Mucosa of gallbladder (tissue), 1 donor: ENCODE measurements around the gene MCHR1. TPM values are rescaled to one million over a fixed set of nuclear protein-coding genes. Genes with fewer than 3 reads are reported as not detected.
A peak's percentile ranks its signal among the peaks of the same experiment; 100 is the strongest.
"Not testable (repeated sequence)": the region's sequence is repeated elsewhere in the genome, so short reads cannot be mapped to it uniquely, and the experiment has no call there.

Experiments used
- DNase-seq: peaks from one replicate; pipeline ENCODE4 v3.0.0-alpha.2; 2020; ENCODE audit warnings: low spot score
- total RNA-seq: library from RNA; stranded (reverse); gene quantifications from one replicate; pipeline ENCODE4 v1.2.1, GENCODE V29; 2021
- donor health status: DM: no; HTN: no; CAD: no.

Gene MCHR1
- total RNA-seq, 1 donor from 2014 or later: 0.23 TPM

DNA sequence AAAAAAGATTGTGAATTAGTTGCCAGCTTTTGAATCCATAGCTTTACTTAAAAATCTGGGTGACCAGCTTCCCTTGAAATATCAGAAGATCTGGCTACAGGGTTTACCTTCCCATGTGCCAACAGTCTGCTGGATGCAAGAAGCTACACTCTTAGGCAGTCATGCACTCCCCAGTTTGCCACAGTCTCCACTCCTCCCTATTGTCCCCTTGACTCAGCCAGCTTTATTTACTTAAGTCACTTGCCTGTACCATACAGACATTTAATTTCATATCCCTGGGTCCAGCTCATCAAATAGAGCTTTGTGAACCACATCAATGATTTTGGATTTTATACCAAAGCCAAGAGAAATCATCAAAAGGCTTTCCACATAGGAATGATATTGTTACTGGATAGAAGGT, 12.2 kb downstream of the MCHR1 start:
- DNase-seq: no peak

DNA sequence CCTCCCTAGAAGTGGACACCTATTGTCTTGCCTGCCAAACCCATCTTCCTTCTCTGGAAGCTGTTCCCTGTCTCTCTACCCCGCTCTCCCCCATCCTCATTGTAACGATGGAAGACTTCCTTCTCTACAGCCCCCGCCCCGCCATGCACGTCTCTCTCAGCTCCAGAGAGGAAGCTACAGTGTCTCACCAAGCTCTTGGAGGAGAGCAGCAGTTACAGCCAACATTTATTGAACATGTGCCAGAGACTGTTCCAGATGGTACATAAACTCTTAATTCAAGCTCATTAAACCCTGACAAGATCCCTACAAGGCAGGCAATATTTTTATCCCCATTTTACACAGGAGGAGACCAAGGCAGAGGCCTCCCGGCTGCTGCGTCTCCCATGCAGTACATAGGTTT, 15.1 kb downstream of the MCHR1 start:
- no peak for DNase-seq

DNA sequence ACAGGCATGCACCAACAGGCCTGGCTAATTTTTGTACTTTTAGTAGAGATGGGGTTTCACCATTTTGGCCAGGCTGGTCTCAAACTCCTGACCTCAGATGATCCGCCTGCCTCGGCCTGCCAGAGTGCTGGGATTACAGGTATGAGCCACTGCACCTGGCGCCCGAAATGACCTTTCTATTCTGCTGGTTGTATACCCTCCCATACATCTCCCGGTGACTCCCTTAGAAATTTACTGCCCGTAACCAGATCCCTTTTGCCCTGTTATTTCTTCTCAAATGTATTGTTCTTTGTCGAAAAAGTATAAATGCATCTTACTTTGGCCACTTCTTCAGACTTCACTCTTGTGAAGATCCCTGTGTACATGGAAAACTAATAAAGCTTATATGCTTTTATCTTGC, 22.0 kb downstream of the MCHR1 start:
- DNase-seq: no peak

DNA sequence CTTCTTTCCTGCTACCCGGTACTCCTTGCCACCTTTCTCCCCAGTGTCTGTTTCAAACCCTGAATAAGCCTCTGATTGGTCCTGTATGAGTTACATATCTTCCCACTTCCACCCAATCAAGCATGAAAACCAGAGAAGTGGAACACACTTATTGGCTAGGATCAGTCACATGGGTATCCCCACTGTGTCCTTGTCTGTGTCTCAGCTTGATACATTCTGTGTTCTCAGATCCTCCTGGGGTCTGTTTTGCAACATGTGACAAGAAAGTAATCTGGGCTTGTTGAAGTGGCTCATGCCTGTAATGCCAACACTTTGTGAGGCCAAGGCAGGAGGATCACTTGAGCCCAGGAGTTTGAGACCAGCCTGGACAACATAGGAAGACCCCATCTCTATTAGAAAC, 23.9 kb downstream of the MCHR1 start:
- DNase-seq: no peak

DNA sequence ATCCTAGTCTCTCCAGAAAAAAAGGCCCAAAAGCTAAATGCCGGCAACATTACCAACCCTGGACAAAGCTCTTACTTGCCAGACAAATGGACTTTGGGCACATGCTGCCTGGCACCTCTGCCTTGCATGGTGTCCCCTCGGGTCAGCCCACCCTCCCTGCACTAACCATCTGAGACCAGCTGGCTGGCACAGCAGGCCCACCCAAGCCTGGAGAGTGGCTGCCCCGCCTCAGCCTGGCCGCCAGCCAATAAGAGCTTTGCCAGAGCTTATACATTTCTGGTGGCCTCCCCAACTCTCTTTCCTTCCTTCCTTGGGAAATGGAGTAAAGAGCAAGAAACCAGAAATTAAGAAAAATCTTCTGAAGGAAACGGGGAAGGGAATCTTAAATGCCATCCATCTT, 24.5 kb downstream of the MCHR1 start:
- no peak for DNase-seq

DNA sequence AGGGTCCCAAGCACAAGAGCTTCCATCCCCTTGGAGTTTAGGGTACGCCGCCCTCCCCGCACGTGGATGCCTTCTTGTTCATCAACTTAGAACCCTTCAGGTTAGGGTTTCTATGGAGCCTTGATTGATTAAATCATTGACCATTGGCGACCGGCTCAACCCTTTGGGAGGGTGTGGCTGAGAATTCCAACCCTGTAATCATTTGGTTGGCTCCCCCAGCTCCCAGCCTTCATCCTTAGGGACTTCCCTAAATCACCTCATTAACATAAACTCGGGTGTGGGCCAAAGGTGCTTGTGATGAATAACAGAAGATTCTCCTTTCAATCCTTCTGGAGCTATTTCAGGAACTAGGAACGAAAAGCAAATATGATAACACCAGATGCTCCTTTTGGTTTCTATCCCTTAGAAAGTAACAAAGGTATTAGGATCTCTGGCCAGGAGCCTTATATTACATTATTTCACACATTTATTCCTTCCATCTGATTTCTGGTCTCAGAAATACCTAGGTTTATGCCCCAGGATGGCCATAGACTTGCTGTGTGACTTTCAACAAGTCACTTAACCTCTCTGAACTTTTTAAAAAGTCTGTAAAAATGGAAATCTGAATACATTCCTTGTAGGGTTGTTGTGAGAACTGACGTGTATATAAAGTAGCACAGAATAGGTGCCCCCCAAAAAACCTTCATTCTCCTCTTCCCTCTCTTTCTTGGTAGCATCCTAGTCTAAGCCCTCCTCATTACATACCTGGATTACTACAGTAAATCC, 26.8 kb downstream of the MCHR1 start:
- DNase-seq: no peak

DNA sequence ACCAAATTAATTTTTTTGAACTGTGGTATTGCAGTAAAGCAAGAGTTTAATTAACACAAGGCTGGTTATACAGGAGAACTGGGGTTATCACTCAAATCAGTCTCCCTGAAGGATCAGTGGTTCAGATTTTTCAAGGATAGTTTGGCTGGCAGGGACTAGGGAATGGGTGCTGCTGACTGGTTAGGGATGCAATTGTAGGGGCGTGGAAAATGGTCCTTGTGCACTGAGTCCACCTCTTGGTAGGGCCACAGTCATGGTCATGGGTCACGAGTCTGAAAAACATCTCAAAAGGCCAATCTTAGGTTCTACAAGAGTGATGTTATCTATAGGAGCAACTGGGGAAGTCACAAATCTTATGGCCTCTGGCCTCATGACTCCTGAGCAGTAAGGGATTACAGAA, 27.9 kb downstream of the MCHR1 start:
- no peak for DNase-seq

DNA sequence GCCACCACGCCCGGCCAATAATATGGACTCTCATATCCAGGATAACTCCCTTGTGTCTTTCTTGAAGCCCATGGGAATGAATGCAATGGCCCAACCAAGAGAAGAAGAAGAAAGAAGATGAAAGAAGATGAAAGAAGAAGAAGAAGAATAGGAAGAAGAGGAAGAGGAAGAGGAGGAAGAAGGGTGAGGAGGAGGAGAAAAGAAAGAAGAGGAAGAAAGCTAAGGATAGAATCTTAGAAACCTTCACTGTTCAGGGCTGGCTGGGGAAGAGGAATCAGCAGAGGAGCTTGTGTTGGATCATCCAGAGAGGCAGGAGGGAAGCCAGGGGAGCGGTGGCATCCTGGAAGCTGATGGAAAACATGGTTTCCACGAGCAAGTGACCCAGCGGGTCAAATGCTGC, 28.9 kb downstream of the MCHR1 start:
- DNase-seq: no peak

DNA sequence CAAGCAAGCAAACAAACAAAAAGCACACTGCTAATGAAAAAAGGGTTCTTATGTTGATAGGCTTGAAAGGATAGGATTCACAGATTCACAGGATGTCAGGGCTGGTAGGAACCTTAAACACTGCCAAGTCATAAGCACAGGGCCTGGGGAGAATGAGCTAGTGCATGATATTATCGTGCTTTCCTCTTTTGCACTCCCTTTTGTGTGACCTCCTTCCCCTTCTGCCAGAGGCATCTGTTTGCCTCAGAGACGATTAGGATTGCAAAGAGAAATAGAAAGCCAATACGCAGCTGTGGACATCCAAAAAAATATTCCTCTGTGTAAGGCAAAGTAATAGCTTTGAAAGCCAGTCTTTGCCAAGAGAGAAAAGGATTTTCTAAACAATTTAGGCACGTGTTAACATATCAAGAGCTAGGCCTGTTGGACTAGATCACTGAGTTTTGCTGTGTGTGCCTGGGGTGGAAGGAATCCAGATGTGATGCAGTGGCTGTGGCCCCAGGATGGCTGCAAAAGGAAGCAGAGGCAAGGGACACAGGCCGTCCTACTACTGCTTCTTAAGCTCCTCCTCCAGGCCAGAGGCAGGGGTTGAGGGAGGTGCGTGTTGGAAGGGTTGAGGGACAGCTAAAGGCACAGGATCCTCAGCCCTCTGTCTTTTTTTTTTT, 30.6 kb downstream of the MCHR1 start:
- peak; percentile 45 for DNase-seq

DNA sequence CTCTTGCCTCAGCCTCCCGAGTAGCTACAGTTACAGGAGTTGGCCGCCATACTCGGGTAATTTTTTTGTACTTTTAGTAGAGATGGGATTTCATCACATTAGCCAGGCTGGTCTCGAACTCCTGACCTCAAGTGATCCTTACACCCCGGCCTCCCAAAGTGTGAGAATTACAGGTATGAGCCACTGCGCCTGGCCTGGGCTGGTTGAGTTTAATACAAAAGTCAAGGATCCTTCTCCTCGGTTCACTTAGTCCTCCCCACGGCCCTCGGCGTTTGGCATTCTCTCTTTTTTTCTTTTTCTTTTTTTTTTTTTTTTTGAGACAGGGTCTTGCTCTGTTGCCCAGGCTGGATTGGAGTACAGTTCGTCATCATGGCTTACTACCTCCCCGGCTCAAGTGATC, 33.0 kb downstream of the MCHR1 start:
- DNase-seq: no peak

DNA sequence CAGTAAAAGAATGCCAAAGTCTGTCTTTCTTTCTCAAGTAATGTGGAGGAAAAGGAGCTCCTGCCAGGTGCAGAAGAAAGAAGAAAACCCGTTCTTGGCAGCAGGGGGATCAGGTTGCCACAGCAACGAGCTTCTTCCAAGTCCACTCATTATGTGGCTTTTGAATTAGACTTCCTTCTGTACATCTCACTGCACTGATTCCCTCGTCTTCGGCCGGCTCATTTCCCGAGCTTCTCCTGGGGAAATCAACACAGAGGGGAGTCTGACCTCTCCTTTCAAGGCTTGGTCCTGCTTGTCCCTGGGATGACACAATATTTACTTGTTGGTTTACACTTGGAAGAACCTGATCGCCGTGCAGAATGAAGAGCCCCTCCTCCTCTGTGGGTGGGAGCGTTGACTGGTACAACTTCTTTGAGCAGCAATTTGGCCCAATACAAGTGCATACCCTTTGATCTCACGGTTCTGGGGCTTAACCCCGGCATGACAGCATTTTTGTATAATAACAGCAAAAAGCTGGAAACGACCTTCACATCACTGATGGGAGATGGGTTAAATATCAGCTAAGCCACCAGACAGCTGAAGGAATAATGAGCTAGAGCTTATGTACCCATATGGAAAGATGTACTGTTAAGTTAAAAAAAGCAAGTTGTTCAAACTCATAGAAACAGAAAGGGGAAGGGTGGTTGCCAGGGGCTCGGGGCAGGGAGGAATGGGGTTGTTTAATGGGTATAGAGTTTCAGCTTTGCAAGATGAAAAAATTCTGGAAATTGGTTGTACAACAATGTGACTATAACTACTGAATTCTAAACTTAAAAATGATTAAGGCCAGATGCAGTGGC, 35.4 kb downstream of the MCHR1 start:
- no peak for DNase-seq

DNA sequence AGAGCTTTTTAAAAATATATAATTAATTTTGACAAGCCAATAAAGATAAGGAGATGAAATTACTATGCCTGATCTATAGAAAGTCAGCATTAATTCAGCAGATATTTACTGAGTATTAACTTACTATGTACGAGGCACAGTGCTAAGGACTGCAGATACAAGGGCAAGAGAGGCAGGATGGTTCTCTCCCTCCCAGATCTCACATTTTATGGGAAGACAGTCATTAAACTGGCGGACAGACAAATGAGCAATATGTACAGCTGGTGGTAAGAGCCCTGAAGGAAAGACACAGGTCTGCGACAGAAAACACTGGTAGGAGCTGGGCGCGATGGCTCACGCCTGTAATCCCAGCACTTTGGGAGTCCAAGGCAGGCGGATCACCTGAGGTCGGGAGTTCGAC, 36.8 kb downstream of the MCHR1 start:
- DNase-seq: no peak

DNA sequence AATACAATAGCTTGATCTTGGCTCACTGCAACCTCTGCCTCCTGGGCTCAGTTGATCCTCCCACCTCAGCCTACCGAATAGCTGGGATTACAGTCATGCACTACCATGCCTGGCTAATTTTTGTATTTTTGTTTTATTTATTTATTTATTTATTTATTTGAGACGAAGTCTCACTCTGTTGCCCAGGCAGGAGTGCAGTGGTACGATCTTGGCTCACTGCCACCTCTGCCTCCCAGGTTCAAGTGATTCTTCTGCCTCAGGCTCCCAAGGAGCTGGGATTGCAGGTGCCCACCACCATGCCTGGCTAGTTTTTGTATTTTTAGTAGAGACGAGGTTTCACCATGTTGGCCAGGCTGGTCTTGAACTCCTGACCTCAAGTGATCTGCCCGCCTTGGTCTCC, 38.4 kb downstream of the MCHR1 start:
- not testable (repeated sequence) for DNase-seq

DNA sequence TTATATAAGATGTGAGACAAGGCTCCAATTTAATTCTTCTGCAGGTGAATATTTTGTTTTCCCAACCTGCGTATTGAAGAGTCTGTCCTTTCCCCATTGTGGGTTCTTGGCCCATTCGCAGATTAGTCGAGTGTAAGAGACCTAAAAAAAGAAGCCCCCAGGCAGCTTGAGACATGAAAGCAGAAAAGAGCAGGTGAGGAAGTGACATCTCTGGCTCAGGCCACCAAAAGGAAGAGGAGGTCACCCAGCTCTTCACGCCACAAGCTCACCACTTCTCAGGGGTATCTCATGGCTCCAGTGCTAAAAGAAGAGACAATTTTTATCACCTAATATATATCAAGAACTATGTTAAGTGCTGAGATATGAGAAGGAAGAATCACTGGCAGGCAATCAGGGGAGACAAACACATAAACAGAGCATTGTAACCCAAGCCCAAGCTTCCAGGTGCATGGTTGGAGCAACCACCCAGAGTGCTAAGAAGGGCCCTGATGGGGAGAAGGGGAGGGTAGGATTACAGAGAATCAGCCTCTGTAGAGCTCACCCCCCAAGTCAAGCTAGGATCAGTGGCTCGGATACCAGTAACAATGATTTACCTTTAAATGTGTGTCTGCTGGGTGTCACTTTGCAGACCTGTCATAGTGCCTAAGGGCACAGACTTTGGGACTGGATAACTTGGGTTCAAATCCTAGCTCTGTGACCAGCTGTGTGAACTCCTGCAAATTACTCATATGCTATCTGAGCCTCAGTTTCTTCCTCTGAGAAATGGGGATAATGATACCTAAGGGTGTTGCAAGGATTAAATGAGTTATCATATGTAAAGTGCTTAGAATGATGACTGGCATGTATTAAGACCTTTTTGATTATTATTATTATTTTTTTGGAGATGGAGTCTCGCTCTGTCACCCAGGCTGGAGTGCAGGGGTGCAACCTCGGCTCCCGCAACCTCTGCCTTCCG, 39.2 kb downstream of the MCHR1 start:
- no peak for DNase-seq

DNA sequence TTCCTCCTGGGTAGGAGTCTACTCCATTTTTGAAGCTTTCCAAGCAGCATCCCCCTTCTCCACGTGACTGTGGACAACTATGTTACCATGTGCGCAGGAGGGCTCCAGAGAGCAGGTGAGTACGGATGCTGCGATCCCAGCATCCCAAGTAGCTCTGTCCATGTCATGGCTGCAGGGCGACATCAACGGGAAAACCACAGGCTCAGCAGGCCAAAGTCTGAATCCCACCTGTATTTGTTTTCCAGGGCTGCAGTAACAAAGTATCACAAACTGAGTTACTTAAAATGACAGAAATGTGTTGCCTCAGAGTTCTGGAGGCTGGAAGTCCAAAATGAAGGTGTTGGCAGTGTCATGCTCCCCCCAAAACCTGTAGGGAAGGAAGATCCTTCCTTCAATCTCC, 40.3 kb downstream of the MCHR1 start:
- no peak for DNase-seq

DNA sequence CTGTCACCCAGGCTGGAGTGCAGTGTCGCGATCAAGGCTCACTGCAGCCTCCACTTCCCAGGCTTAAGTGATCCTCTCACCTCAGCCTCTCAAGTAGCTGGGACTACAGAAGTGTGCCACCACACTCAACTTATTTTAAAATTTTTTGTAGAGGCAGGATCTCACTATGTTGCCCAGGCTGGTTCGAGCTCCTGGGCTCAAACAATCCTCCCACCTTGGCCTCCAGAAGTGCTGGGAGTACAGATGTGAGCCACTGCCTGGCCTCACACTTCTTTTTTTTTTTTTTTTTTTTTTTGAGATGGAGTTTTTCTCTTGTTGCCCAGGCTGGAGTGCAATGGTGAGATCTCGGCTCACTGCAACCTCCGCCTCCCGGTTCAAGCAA, 40.9 kb downstream of the MCHR1 start:
- DNase-seq: not testable (repeated sequence)

DNA sequence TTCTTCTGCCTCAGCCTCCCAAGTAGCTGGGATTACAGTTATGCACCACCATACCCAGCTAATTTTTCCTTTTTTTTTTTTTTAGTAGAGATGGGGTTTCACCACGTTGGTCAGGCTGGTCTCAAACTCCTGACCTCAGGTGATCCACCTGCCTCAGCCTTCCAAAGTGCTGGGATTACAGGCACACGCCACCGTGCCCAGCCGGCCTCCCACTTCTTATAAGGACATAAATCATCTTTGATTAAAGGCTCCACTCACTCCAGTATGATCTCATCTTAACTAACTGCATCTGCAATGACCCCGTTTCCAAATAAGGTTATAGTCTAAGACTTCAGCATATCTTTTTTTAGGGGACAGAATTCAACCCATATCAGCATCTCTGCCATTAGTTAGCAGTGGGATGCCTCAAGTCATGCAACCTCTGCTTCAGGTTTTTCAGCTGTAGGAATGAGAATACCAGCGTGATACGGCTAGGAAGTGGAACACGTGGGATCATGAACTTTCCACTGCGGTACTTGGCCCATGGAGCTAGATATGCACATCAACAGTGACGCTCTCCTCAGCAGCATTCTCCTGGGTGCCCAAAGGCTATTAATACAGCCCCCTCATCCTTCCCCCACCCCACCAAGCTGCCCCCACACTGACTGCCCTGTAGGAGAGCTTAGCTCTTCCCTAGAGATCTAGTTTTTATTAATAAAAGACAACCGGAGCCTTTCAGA, 41.4 kb downstream of the MCHR1 start:
- DNase-seq: no peak

DNA sequence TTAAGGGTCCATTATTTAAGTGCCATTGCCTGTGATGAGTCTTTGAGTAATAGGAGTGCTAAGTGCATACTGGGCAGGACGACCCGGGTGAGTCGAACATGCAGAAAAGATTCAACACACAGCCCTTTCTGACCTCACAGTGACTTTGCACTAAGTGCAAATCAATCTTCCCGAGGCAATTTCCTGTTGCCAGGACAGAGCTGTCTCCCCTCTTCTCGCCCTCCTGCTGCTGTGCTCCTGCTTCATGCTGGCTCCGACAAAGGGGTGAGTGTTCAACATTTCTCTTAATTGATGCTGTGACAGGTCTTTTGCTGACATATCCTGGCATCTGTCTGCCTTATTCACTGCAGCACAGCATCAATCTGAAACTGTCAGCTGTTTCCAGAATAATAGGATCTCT, 42.0 kb downstream of the MCHR1 start:
- no peak for DNase-seq

DNA sequence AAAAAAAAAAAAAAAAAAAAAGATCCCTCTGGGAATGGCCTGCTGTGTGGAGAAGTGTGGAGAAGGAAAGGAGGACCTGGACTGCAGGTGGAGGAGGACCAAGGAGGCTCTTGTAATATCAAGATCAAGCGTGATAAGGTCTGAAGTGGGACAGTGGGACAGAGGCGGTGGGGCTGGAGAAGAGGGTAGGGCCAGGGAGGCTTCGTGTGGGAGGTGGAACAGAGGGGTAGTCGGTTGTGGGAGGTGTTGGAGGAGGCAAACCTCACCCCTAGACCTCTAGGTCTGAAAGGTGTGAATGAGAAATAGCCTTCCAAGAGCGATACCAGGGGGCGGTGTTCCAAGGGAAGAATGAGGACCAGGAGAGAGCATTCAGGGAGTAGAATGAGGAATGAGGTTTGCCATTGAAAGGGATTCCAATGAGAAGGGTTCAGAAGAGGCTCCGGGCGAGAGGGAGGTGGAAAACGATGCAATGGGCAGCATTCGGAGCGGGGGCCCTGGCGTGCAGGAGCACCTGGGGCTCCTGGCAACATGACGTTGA, 44.2 kb downstream of the MCHR1 start:
- no peak for DNase-seq

DNA sequence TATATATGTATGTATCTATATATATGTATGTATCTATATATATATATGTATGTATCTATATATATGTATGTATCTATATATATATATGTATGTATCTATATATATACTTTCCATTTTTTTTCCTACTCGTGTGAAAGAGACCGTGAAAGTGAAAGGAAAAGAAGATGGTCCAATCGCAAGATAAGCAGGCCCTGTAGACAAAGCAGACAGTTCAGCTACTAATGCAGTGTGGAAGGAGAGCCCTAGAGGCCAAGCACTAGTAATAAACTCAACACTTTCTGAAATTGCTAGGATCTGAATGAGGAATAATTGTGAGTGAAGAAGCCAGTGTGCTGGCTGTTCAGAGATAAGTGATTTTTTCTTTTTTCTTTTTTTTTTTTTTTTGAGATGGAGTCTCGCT, 47.2 kb downstream of the MCHR1 start:
- no peak for DNase-seq
